Thymus (tissue), 11 donors: ENCODE results near the gene PACS2. TPM values are rescaled to one million over a fixed set of nuclear protein-coding genes. Genes with fewer than 3 reads are reported as not detected.

Experiments used
- DNase-seq, 9 donors: peaks; one replicate each; pipeline ENCODE4 v3.0.0-alpha.2; 2013; ENCODE audit warnings: low spot score in 9 of 9, low read depth in 6 of 9, missing footprints in 1 of 9
- H3K27ac ChIP-seq, 2 donors: one replicate each; pipeline ENCODE4 v1.5.1; 2013; ENCODE audit warnings: control low read depth in 1 of 2, low read depth in 1 of 2, low read length in 1 of 2, mild to moderate bottlenecking in 1 of 2, moderate library complexity in 1 of 2
- H3K27me3 ChIP-seq, 2 donors: one replicate each; pipeline ENCODE4 v1.5.1; 2013; ENCODE audit warnings: low read length in 1 of 2; ENCODE audit not compliant: control insufficient read depth in 2 of 2, insufficient read depth in 1 of 2
- H3K36me3 ChIP-seq, 2 donors: one replicate each; pipeline ENCODE4 v1.5.1; 2013; ENCODE audit warnings: low read length in 1 of 2, mild to moderate bottlenecking in 1 of 2, moderate library complexity in 1 of 2; ENCODE audit not compliant: control insufficient read depth in 2 of 2, insufficient read depth in 2 of 2
- H3K4me1 ChIP-seq, 2 donors: one replicate each; pipeline ENCODE4 v1.5.1; 2013; ENCODE audit warnings: low read length in 2 of 2; ENCODE audit not compliant: control insufficient read depth in 2 of 2, insufficient read depth in 2 of 2
- H3K4me3 ChIP-seq, 2 donors: one replicate each; pipeline ENCODE4 v1.5.1; 2013; ENCODE audit warnings: low read length in 2 of 2, control low read depth in 1 of 2, mild to moderate bottlenecking in 1 of 2
- H3K9me3 ChIP-seq, 2 donors: one replicate each; pipeline ENCODE4 v1.5.1; 2013; ENCODE audit warnings: low read length in 1 of 2, mild to moderate bottlenecking in 1 of 2; ENCODE audit not compliant: control insufficient read depth in 2 of 2, insufficient read depth in 1 of 2
- WGBS: extraction: QIAGEN DNeasy Blood & Tissue Kit; methylation state at CpG from one replicate; pipeline ENCODE4 v1.1.7; 2013; 5-methylcytosine and 5-hydroxymethylcytosine counted together
- polyA plus RNA-seq: library from polyadenylated mRNA; stranded (reverse); fragments of 200-250 nt; gene quantifications from one replicate; pipeline ENCODE4 v1.2.3, GENCODE V29; 2013
- total RNA-seq: library from RNA; stranded (reverse); fragments of 120-200 nt; gene quantifications from one replicate; pipeline ENCODE4 v1.2.4, GENCODE V29; 2013
- donor health status: healthy.

Gene PACS2
- total and polyA plus RNA-seq, 2 donors: 20.5 to 64.6 TPM

DNA sequence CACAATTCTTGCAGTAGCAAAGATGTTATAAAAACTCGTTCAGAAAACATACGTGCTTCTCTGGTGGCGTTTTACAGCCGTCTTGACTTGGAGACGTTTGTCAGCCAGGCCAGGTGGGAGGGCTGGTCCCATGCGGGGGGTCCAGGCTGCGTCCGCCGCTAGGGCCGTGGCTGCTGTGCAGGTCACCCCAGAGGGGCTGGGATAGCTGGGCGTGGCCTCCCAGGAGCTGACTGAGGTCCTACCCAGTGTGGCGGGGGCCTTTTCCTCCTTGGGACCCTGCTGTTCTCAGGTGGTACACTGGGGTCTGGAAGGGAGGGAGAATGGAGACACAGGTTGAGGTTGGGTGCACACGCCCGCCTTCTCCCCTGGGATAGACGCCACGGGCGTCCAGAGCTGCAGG lies 130.3 kb downstream of the PACS2 start:
- no peak for DNase-seq
- WGBS: 98% methylated on average over 17 of the region's 17 CpGs
- Histone ChIP-seq H3K27ac (no peak overlapping the region), H3K36me3 (peaks cover 35 to 63% of the 10 kb centered on the region in 2 donors), H3K4me3 (no peak overlapping the region), H3K27me3 (no peaks in the 10 kb centered on the region), H3K4me1 (no peaks in the 10 kb centered on the region), H3K9me3 (peaks cover 0 to 2% of the 10 kb centered on the region in 2 donors)

DNA sequence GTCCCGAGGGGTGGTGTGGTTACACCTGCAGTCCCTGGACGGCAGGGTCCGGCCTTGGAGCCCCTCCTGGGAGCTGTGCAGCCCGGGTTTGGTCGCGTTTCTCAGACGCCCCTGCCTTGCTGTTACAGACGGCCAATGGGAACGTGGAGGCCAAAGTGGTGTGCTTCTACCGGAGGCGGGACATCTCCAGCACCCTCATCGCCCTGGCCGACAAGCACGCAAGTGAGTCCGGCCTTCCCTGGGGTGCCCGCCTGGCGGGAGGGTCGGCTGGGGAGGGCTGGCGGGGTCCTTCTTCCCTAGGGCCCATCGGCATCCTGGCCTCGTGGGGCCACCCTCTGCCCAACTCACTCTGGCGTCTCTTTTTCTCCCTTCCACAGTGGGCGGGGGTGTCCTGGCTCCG lies 130.7 kb downstream of the PACS2 start:
- Histone ChIP-seq H3K36me3 (peaks cover 36 to 63% of the 10 kb centered on the region in 2 donors), H3K27ac (no peak overlapping the region), H3K4me1 (no peaks in the 10 kb centered on the region), H3K9me3 (peaks cover 0 to 2% of the 10 kb centered on the region in 2 donors), H3K4me3 (no peak overlapping the region), H3K27me3 (no peaks in the 10 kb centered on the region)
- WGBS: 97% methylated on average over 24 of the region's 24 CpGs
- no peak for DNase-seq

DNA sequence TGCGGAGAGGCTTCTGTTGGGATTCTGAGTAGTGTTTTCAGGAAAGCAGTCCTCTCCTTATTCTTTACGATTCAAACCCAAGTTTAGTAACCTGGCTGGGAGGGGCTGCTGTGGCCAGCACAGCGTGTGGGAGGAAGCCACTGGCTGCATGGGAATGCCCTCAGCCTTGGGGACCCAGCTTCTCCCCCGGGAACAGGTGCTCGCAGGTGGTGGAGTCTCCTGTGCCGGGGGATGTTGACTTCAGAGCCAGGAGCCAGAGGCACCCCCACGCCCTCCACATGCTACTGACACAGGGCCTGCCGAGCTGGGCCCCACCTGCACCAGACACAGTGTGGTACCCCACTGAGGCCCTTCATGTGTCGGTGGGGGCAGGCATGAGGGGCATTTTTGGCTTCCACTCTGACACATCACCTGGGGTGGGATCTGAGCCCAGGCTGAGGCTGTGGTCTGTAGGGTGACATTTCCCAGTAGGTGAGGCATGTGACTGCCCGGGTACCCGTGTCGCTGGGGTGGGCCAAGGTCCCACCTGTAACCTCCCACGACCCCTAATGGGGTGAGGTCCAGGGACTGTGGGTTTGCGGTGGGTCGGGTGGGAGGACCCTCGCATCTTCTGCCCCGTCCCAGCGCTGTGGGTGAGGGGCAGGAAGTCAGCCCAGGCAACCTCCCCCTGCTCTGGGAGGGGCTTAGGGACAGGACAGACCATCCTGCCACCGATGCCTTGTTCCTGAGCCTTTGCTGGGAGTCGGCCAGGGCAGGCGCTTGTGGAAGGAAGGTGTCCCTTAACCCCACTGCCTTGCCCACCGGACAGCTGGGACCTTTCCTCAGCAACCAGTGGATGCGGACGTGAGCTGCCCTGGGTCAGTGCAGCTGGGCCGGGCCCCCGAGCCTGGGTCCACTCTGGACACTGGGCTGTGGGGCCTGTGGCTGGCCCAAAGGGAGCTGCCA lies 131.6 kb downstream of the PACS2 start:
- DNase-seq: no peak
- H3K9me3 ChIP-seq: peaks cover 0 to 2% of the 10 kb centered on the region in 2 donors
- WGBS: 96% methylated on average over 26 of the region's 26 CpGs

DNA sequence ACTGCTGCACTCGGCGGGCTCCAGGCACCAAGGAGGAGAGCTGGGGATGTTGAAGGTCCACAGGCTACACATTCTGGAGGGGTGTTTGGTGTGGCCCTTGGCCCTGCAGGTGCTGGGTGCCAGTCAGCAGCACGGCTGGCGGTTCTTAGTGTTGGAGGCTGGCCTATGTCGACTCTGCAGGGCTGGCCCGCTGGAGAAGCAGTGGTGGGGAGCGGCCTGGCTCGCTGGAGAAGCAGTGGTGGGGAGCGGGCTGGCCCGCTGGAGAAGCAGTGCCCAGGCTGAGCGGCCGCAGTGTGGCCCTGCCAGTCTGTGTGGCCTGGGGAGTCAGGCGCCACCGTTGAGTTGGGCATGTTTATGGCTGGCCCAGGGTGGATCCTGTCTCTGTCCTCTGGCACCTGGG lies 132.4 kb downstream of the PACS2 start:
- H3K27me3 ChIP-seq: no peaks in the 10 kb centered on the region
- WGBS: 90% methylated on average over 14 of the region's 14 CpGs
- peaks cover 0 to 2% of the 10 kb centered on the region in 2 donors for H3K9me3 ChIP-seq
- no peaks in the 10 kb centered on the region for H3K4me1 ChIP-seq
- H3K36me3 ChIP-seq: peaks cover 39 to 68% of the 10 kb centered on the region in 2 donors
- H3K27ac ChIP-seq: no peak overlapping the region
- H3K4me3 ChIP-seq: no peak overlapping the region
- DNase-seq: no peak

More for the DNA sequence above, 131.6 kb downstream of the PACS2 start:
- no peak overlapping the region for H3K4me3 ChIP-seq
- no peaks in the 10 kb centered on the region for H3K4me1 ChIP-seq
- no peak overlapping the region for H3K27ac ChIP-seq
- H3K36me3 ChIP-seq: peaks cover 37 to 64% of the 10 kb centered on the region in 2 donors
- no peaks in the 10 kb centered on the region for H3K27me3 ChIP-seq

Other genes with a start within 250 kb of the PACS2 start
- 5.9 TPM for gene GPR132, start 249.3 kb upstream of the PACS2 start, total RNA-seq
- gene GPR132, start 249.3 kb upstream of the PACS2 start, polyA plus RNA-seq: 7.4 TPM
- gene JAG2, start 146.0 kb upstream of the PACS2 start, total RNA-seq: 8.8 TPM
- 40.8 TPM for gene JAG2, start 146.0 kb upstream of the PACS2 start, polyA plus RNA-seq
- 18.1 TPM for gene NUDT14, start 133.4 kb upstream of the PACS2 start, total RNA-seq
- gene NUDT14, start 133.4 kb upstream of the PACS2 start, polyA plus RNA-seq: 17.2 TPM
- 26.3 TPM for gene BTBD6, start 66.2 kb upstream of the PACS2 start, total RNA-seq
- gene BTBD6, start 66.2 kb upstream of the PACS2 start, polyA plus RNA-seq: 44.9 TPM
- 14.7 TPM for gene BRF1, start 13.7 kb upstream of the PACS2 start, total RNA-seq
- gene BRF1, start 13.7 kb upstream of the PACS2 start, polyA plus RNA-seq: 29.8 TPM
- gene TEX22, start 83.8 kb downstream of the PACS2 start, total RNA-seq: 0.85 TPM
- 1.2 TPM for gene TEX22, start 83.8 kb downstream of the PACS2 start, polyA plus RNA-seq
- 32.5 TPM for gene MTA1, start 105.1 kb downstream of the PACS2 start, total RNA-seq
- gene MTA1, start 105.1 kb downstream of the PACS2 start, polyA plus RNA-seq: 80.8 TPM
- gene CRIP2, start 160.1 kb downstream of the PACS2 start, total RNA-seq: 15.9 TPM
- gene CRIP2, start 160.1 kb downstream of the PACS2 start, polyA plus RNA-seq: 89.7 TPM
- gene CRIP1, start 172.1 kb downstream of the PACS2 start, total RNA-seq: 108 TPM
- 471 TPM for gene CRIP1, start 172.1 kb downstream of the PACS2 start, polyA plus RNA-seq
- gene TEDC1, start 176.5 kb downstream of the PACS2 start, total RNA-seq: 17.9 TPM
- gene TEDC1, start 176.5 kb downstream of the PACS2 start, polyA plus RNA-seq: 23.3 TPM
- gene TMEM121, start 211.8 kb downstream of the PACS2 start, total RNA-seq: 2.8 TPM
- 2.1 TPM for gene TMEM121, start 211.8 kb downstream of the PACS2 start, polyA plus RNA-seq